SK-N-MC (cell line): Measurements from ENCODE around the gene AKR1C3.

Experiments
- DNase-seq: peaks from one replicate; pipeline ENCODE4 v3.0.0-alpha.2; 2011; ENCODE audit warnings: low read depth, low spot score
- H3K27ac ChIP-seq: fragments of 200-600 bp; sonication (generic); 2 replicates; pipeline ENCODE4 v1.5.1; 2016; ENCODE audit warnings: mixed run types
- H3K36me3 ChIP-seq: fragments of 200-600 bp; sonication (generic); 2 replicates; pipeline ENCODE4 v1.6.1; 2017; ENCODE audit warnings: antibody characterized with exemption, low read length, mixed read lengths; ENCODE audit not compliant: insufficient read depth
- H3K4me3 ChIP-seq: fragments of 200-600 bp; sonication (generic); 2 replicates; pipeline ENCODE4 v1.5.1; 2016
- H3K9ac ChIP-seq: fragments of 200-600 bp; sonication (generic); 2 replicates; pipeline ENCODE4 v1.8.0; 2017; ENCODE audit warnings: mixed run types, mixed read lengths; ENCODE audit not compliant: insufficient read length
- H3K9me3 ChIP-seq: fragments of 200-600 bp; sonication (generic); 2 replicates; pipeline ENCODE4 v1.6.1; 2017; ENCODE audit warnings: low read depth, mild to moderate bottlenecking, antibody characterized with exemption, low read length, moderate library complexity, mixed read lengths
- EZH2 ChIP-seq: fragments of 200-600 bp; sonication (generic); IDR thresholded peaks from one replicate; pipeline ENCODE4 v1.6.1; 2017; ENCODE audit warnings: antibody characterized with exemption
- FOXP2 ChIP-seq: optimal IDR thresholded peaks from 2 replicates; pipeline ENCODE3; 2011; ENCODE audit warnings: mild to moderate bottlenecking, moderate library complexity; ENCODE audit not compliant: insufficient read depth; ENCODE audit errors: extremely low read length, control extremely low read depth
- POLR2AphosphoS5 ChIP-seq: IDR thresholded peaks from 2 replicates; pipeline ENCODE4 v1.6.1; 2012; ENCODE audit warnings: mild to moderate bottlenecking, low read depth, low read length, borderline replicate concordance

Gene AKR1C3

GRCh38 chr10:5064656-5065055 is 29.6 kb upstream of the AKR1C3 start:
- Histone ChIP-seq H3K36me3 (no peaks in the 10 kb centered on the region), H3K9me3 (no peaks in the 10 kb centered on the region), H3K27ac (no peak overlapping the region), H3K4me3 (no peak overlapping the region), H3K9ac (no peak overlapping the region)
- TF ChIP-seq POLR2AphosphoS5 (no peak), FOXP2 (no peak), EZH2 (no peak)
- no peak for DNase-seq

GRCh38 chr10:5068274-5068984 is 25.8 kb upstream of the AKR1C3 start:
- DNase-seq: no peak
- Histone ChIP-seq H3K9me3 (no peaks in the 10 kb centered on the region), H3K36me3 (no peaks in the 10 kb centered on the region), H3K4me3 (no peak overlapping the region), H3K9ac (no peak overlapping the region), H3K27ac (no peak overlapping the region)
- TF ChIP-seq FOXP2 (no peak), EZH2 (no peak), POLR2AphosphoS5 (no peak)

DNA sequence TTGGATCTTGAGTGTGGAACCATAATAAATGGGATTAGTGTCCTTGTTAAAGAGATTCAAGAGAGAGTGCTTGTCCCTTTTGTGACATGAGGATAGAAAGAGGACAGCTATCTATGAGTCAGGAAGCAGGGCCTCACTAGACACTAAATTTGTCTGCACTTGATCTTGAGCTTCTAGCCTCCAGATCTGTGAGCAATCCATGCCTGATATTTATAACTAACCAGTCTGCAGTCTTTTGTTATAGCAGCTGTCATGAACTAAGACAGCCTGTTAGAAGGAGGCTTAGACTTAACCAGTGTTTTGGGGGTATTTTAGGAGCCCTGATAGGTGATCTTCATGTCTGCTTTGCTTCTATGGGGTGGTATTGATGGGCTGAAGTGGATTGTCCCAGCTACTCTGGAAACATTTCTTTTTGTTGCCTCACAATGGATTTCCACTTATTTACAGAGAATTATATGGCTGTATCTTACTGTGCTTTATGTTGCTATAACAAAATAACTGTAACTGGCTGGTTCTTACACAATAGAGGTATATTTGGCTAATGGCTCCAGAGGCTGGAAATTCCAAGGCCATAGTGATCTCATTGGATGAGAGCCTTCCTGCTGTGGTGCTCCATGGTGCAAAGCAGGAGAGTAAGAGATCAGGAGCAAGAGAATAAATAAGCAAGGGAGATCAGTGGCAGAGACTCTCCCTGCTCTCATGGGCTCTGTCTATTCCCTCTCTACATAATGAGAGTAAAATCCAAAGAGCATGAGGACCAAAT is 23.4 kb upstream of the AKR1C3 start:
- no peaks in the 10 kb centered on the region for H3K36me3 ChIP-seq
- no peaks in the 10 kb centered on the region for H3K9me3 ChIP-seq
- H3K9ac ChIP-seq: no peak overlapping the region
- peak overlapping the region; percentile 64; the same call in 1 of the 2 replicates for H3K27ac ChIP-seq
- DNase-seq: no peak
- no peak overlapping the region for H3K4me3 ChIP-seq
- no peak for TF ChIP-seq EZH2
- TF ChIP-seq FOXP2: no peak
- no peak for TF ChIP-seq POLR2AphosphoS5

- Histone ChIP-seq H3K9ac (no peak overlapping the region), H3K36me3 (no peaks in the 10 kb centered on the region), H3K4me3 (no peak overlapping the region), H3K9me3 (no peaks in the 10 kb centered on the region), H3K27ac (peak overlapping the region; percentile 64)
- no peak for TF ChIP-seq FOXP2
- DNase-seq: no peak
Observed at GRCh38 chr10:5071411-5072198, 22.6 kb upstream of the AKR1C3 start.

GRCh38 chr10:5073659-5074058 is 20.6 kb upstream of the AKR1C3 start:
- no peak for TF ChIP-seq EZH2
- Histone ChIP-seq H3K27ac (no peak overlapping the region), H3K4me3 (no peak overlapping the region), H3K9ac (no peak overlapping the region), H3K9me3 (no peaks in the 10 kb centered on the region), H3K36me3 (no peaks in the 10 kb centered on the region)
- DNase-seq: no peak

- TF ChIP-seq POLR2AphosphoS5 (no peak), EZH2 (no peak)
- Histone ChIP-seq H3K36me3 (no peaks in the 10 kb centered on the region), H3K27ac (no peak overlapping the region), H3K9me3 (no peaks in the 10 kb centered on the region), H3K4me3 (no peak overlapping the region), H3K9ac (no peak overlapping the region)
- DNase-seq: no peak
Observed at GRCh38 chr10:5076615-5077014, 17.6 kb upstream of the AKR1C3 start.

GRCh38 chr10:5078547-5079180 is 15.6 kb upstream of the AKR1C3 start:
- no peak overlapping the region for H3K27ac ChIP-seq
- no peaks in the 10 kb centered on the region for H3K36me3 ChIP-seq
- no peak overlapping the region for H3K9ac ChIP-seq
- no peaks in the 10 kb centered on the region for H3K9me3 ChIP-seq
- no peak for DNase-seq
- H3K4me3 ChIP-seq: no peak overlapping the region
- TF ChIP-seq EZH2 (no peak), FOXP2 (no peak), POLR2AphosphoS5 (no peak)

- no peak overlapping the region for H3K27ac ChIP-seq
- H3K9ac ChIP-seq: no peak overlapping the region
Observed at GRCh38 chr10:5079306-5079830, 14.8 kb upstream of the AKR1C3 start.

More at GRCh38 chr10:5079306-5079830, 14.8 kb upstream of the AKR1C3 start:
- Histone ChIP-seq H3K4me3 (no peak overlapping the region), H3K9me3 (no peaks in the 10 kb centered on the region), H3K36me3 (no peaks in the 10 kb centered on the region)
- TF ChIP-seq POLR2AphosphoS5 (no peak), EZH2 (no peak), FOXP2 (no peak)
- no peak for DNase-seq
